Measurements from ENCODE around the gene QRFP.

Gene QRFP

GRCh38 chr9:130896233-130897014, at the start of gene QRFP:
Gene QRFP, minus strand, starts transcription at chr9:130896812. Its CDS starts 2,974 bp downstream, at chr9:130893838.
- DNase-seq (ENCODE audit: extremely low read depth in 1 of 2, low read depth in 1 of 2), result no peak

GRCh38 chr9:130945173-130945572, 48.6 kb upstream of the QRFP start:
- no peak for DNase-seq (ENCODE audit: extremely low read depth in 1 of 2, low read depth in 1 of 2)

GRCh38 chr9:130944510-130945058, 48.0 kb upstream of the QRFP start:
- no peak for DNase-seq (ENCODE audit: extremely low read depth in 1 of 2, low read depth in 1 of 2)

- no peak for DNase-seq (ENCODE audit: extremely low read depth in 1 of 2, low read depth in 1 of 2)
These were observed 47.2 kb upstream of the QRFP start for GRCh38 chr9:130943777-130944176.

- DNase-seq (ENCODE audit: extremely low read depth in 1 of 2, low read depth in 1 of 2), result no peak
These were observed 46.6 kb upstream of the QRFP start for GRCh38 chr9:130943221-130943620.

GRCh38 chr9:130942679-130943078, 46.1 kb upstream of the QRFP start:
- no peak for DNase-seq (ENCODE audit: extremely low read depth in 1 of 2, low read depth in 1 of 2)

- no peak for DNase-seq (ENCODE audit: extremely low read depth in 1 of 2, low read depth in 1 of 2)
These were observed 45.5 kb upstream of the QRFP start for GRCh38 chr9:130942084-130942483.

GRCh38 chr9:130940693-130941576, 44.3 kb upstream of the QRFP start:
- DNase-seq (ENCODE audit: extremely low read depth in 1 of 2, low read depth in 1 of 2), result peak; percentile 33 to 57

GRCh38 chr9:130940027-130940549, 43.5 kb upstream of the QRFP start:
- DNase-seq (ENCODE audit: extremely low read depth in 1 of 2, low read depth in 1 of 2), result no peak

- DNase-seq (ENCODE audit: extremely low read depth in 1 of 2, low read depth in 1 of 2), result no peak
These were observed 42.9 kb upstream of the QRFP start for GRCh38 chr9:130939405-130940026.

- peak in 1 of 2 donors; percentile 7 for DNase-seq (ENCODE audit: extremely low read depth in 1 of 2, low read depth in 1 of 2)
These were observed 42.2 kb upstream of the QRFP start, which contains the start of gene FIBCD1 for GRCh38 chr9:130938652-130939404. Gene FIBCD1, minus strand, starts transcription at chr9:130939247. Its CDS starts 640 bp downstream, at chr9:130938607.

- DNase-seq (ENCODE audit: extremely low read depth in 1 of 2, low read depth in 1 of 2), result no peak
These were observed 41.6 kb upstream of the QRFP start for GRCh38 chr9:130938184-130938651.

GRCh38 chr9:130937146-130938076, 40.8 kb upstream of the QRFP start:
- DNase-seq (ENCODE audit: extremely low read depth in 1 of 2, low read depth in 1 of 2), result no peak

- no peak for DNase-seq (ENCODE audit: extremely low read depth in 1 of 2, low read depth in 1 of 2)
These were observed 39.9 kb upstream of the QRFP start for GRCh38 chr9:130936285-130937117.

GRCh38 chr9:130935648-130936271, 39.1 kb upstream of the QRFP start:
- DNase-seq (ENCODE audit: extremely low read depth in 1 of 2, low read depth in 1 of 2), result no peak

- DNase-seq (ENCODE audit: extremely low read depth in 1 of 2, low read depth in 1 of 2), result no peak
These were observed 38.4 kb upstream of the QRFP start for GRCh38 chr9:130934702-130935647.

Measured in stimulated activated CD8-positive, alpha-beta memory T cell treated with anti-CD3 and anti-CD28 coated beads, Interleukin-7, amount 100 ng/mL, for 48 hours (primary cell).